HepG2 (cell line): ENCODE measurements around the gene NCKAP1. TPM values are rescaled to one million over a fixed set of nuclear protein-coding genes. Genes with fewer than 3 reads are reported as not detected.
A peak's percentile ranks its signal among the peaks of the same experiment; 100 is the strongest.

Experiments used
- ATF7-NPFF ChIP-seq: sonication (generic); formaldehyde crosslinking; IDR thresholded peaks from 2 replicates; pipeline ENCODE4 v1.8.1; 2023; ENCODE audit warnings: mild to moderate bottlenecking, low read depth, missing genetic modification reagents, moderate library complexity
- ELF3 ChIP-seq: IDR thresholded peaks from 2 replicates; pipeline ENCODE4 v1.6.1; 2016; ENCODE audit warnings: missing genetic modification reagents, missing compliant biosample characterization
- HCFC1 ChIP-seq: fragments of 150-350 bp; IDR thresholded peaks from 2 replicates; pipeline ENCODE4 v1.6.1; 2014; ENCODE audit warnings: low read depth, low read length
- HNRNPK ChIP-seq: fragments of 200-400 bp; formaldehyde crosslinking; IDR thresholded peaks from 2 replicates; pipeline ENCODE4 v1.6.1; 2018; ENCODE audit warnings: low read length, low read depth, moderate library complexity, mild to moderate bottlenecking; ENCODE audit not compliant: poor library complexity, severe bottlenecking
- JDP2 ChIP-seq: sonication (generic); formaldehyde crosslinking; IDR thresholded peaks from 2 replicates; pipeline ENCODE4 v1.8.1; 2022; ENCODE audit warnings: missing genetic modification reagents, borderline replicate concordance
- KDM2A ChIP-seq: sonication (generic); formaldehyde crosslinking; IDR thresholded peaks from 2 replicates; pipeline ENCODE4 v1.4.0; 2020; ENCODE audit warnings: low read depth, missing genetic modification reagents, borderline replicate concordance
- KDM6A ChIP-seq: IDR thresholded peaks from 2 replicates; pipeline ENCODE4 v1.6.1; 2016; ENCODE audit warnings: low read depth
- KLF12 ChIP-seq: sonication (generic); formaldehyde crosslinking; IDR thresholded peaks from 2 replicates; pipeline ENCODE4 v1.4.0; 2020; ENCODE audit warnings: missing genetic modification reagents, borderline replicate concordance
- MBD4 ChIP-seq: IDR thresholded peaks from 2 replicates; pipeline ENCODE4 v1.6.1; 2012; ENCODE audit warnings: low read length, inconsistent platforms, borderline replicate concordance
- MBNL3 ChIP-seq: fragments of 250-450 bp; sonication (Bioruptor Pico); conservative IDR thresholded peaks from 2 replicates; pipeline ENCODE4 v1.8.0; 2022; ENCODE audit warnings: mild to moderate bottlenecking, inconsistent platforms
- NCOA1 ChIP-seq: sonication (generic); formaldehyde crosslinking; IDR thresholded peaks from 2 replicates; pipeline ENCODE4 v1.9.0; 2021; ENCODE audit warnings: missing genetic modification reagents
- POGZ ChIP-seq: sonication (generic); formaldehyde crosslinking; IDR thresholded peaks from 2 replicates; pipeline ENCODE4 v1.4.0; 2020; ENCODE audit warnings: mild to moderate bottlenecking, missing genetic modification reagents
- PPARG ChIP-seq: conservative IDR thresholded peaks from 2 replicates; pipeline ENCODE4 v1.6.1; 2016; ENCODE audit warnings: missing biosample characterization, missing genetic modification reagents
- REXO4 ChIP-seq: sonication (generic); formaldehyde crosslinking; IDR thresholded peaks from 2 replicates; pipeline ENCODE4 v1.8.0; 2022; ENCODE audit warnings: missing genetic modification reagents, mild to moderate bottlenecking, borderline replicate concordance
- SIN3A ChIP-seq: IDR thresholded peaks from 2 replicates; pipeline ENCODE4 v1.6.1; 2011; ENCODE audit warnings: low read depth, mild to moderate bottlenecking, control low read depth, low read length, borderline replicate concordance
- SOX13 ChIP-seq, 3 experiments: fragments of 450-650 bp in 1 of 3; sonication (generic) in 1 of 3; formaldehyde crosslinking in 1 of 3; IDR thresholded peaks in 2 of 3; conservative IDR thresholded peaks in 1 of 3; 2 replicates each; pipeline versions ENCODE4 v1.5.0 to v1.6.1; 2016 to 2020; ENCODE audit warnings: antibody characterized with exemption in 1 of 3, mild to moderate bottlenecking in 1 of 3, missing compliant biosample characterization in 1 of 3, missing genetic modification reagents in 1 of 3, moderate library complexity in 1 of 3
- SP2 ChIP-seq: sonication (generic); formaldehyde crosslinking; IDR thresholded peaks from 2 replicates; pipeline ENCODE4 v1.5.1; 2020; ENCODE audit warnings: mild to moderate bottlenecking, missing genetic modification reagents
- XBP1 ChIP-seq: sonication (generic); formaldehyde crosslinking; IDR thresholded peaks from 2 replicates; pipeline ENCODE4 v1.5.0; 2020; ENCODE audit warnings: missing genetic modification reagents
- ZNF101 ChIP-seq: sonication (generic); formaldehyde crosslinking; IDR thresholded peaks from 2 replicates; pipeline ENCODE4 v1.4.0; 2020; ENCODE audit warnings: mild to moderate bottlenecking, low read depth, missing genetic modification reagents, borderline replicate concordance
- ZNF124 ChIP-seq: sonication (generic); formaldehyde crosslinking; IDR thresholded peaks from 2 replicates; pipeline ENCODE4 v1.4.0; 2020; ENCODE audit warnings: missing genetic modification reagents
- ZNF3 ChIP-seq: IDR thresholded peaks from 2 replicates; pipeline ENCODE4 v1.7.0; 2017; ENCODE audit warnings: inconsistent platforms
- ZNF446 ChIP-seq: sonication (generic); formaldehyde crosslinking; IDR thresholded peaks from 2 replicates; pipeline ENCODE4 v1.5.0; 2020; ENCODE audit warnings: mild to moderate bottlenecking, missing genetic modification reagents
- ZSCAN22 ChIP-seq: sonication (generic); formaldehyde crosslinking; IDR thresholded peaks from 2 replicates; pipeline ENCODE4 v1.4.0; 2020; ENCODE audit warnings: mild to moderate bottlenecking, missing genetic modification reagents
- polyA plus RNA-seq, 8 experiments: library from polyadenylated mRNA; depleted of rRNA in 3 of 8; stranded (reverse) in 7 of 8; unstranded in 1 of 8; fragments of >200 nt; fragmentation: Illumina TruSeq in 4 of 8; extraction: Trizol in 4 of 8; gene quantifications; 2 replicates each; pipeline versions ENCODE4 v1.2.1 to v1.2.3, GENCODE V29; 2011 to 2016; ENCODE audit warnings: low read depth in 4 of 8, missing spikeins in 1 of 8, mixed read lengths in 1 of 8; ENCODE audit not compliant: insufficient read depth in 1 of 8
- total RNA-seq, 5 experiments: library from RNA; depleted of rRNA; stranded (reverse); fragments of >200 nt; fragmentation: Illumina TruSeq; extraction: Trizol; gene quantifications; 2 replicates each; pipeline ENCODE4 v1.2.3, GENCODE V29; 2016; ENCODE audit warnings: low read depth in 1 of 5
- TF ChIP-seq, protein P1 (sequence below): sonication (generic); formaldehyde crosslinking; IDR thresholded peaks from 2 replicates; pipeline ENCODE4 v1.5.1; 2020; ENCODE audit warnings: missing genetic modification reagents, mild to moderate bottlenecking, borderline replicate concordance
- TF ChIP-seq, protein P2 (sequence below): IDR thresholded peaks from 2 replicates; pipeline ENCODE4 v1.6.1; 2016; ENCODE audit warnings: control low read depth
- TF ChIP-seq, protein P3 (sequence below): sonication (generic); formaldehyde crosslinking; IDR thresholded peaks from 2 replicates; pipeline ENCODE4 v1.8.0; 2022; ENCODE audit warnings: missing genetic modification reagents, mild to moderate bottlenecking, inconsistent platforms, borderline replicate concordance
- TF ChIP-seq, protein P4 (sequence below): sonication (generic); formaldehyde crosslinking; IDR thresholded peaks from 2 replicates; pipeline ENCODE4 v1.4.0; 2020; ENCODE audit warnings: missing genetic modification reagents

Gene NCKAP1
- total and polyA plus RNA-seq, 2 of the 13 experiments (the other 11 are each of a cell fraction or from before 2014, with no cell fraction given) = 72.1 to 96.3 TPM

DNA sequence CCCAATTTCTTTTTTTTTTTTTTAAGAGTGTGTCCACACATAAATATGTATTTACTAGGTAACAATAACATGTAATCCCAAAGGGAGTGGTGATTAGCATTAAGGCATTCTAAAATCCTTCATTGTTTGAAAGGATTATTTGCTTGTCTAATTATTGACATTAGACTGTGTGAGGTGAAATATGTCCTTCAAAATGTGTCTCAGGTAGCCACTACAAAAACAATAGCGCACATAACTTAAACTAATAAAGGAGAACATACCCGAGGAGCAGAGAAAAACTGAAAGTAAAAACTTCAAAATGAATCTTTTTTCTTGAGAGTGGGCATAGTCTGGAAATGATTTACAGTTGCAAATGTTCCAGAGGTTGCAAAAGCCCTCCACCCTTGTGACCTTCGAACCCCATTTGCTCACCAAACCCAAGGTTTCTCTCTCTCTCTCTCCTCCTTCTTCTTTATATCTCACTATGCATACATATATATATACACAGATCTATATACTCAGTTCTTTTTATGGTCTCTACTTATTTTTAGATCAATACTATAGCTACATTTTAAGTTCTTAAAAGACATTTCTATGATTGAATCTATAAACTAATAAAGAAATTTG lies 147.4 kb downstream of the NCKAP1 start (continued):
- no peak for TF ChIP-seq HNRNPK
- no peak for TF ChIP-seq KLF12 (CRISPR knock-in tag)
- TF ChIP-seq, protein P1, sequence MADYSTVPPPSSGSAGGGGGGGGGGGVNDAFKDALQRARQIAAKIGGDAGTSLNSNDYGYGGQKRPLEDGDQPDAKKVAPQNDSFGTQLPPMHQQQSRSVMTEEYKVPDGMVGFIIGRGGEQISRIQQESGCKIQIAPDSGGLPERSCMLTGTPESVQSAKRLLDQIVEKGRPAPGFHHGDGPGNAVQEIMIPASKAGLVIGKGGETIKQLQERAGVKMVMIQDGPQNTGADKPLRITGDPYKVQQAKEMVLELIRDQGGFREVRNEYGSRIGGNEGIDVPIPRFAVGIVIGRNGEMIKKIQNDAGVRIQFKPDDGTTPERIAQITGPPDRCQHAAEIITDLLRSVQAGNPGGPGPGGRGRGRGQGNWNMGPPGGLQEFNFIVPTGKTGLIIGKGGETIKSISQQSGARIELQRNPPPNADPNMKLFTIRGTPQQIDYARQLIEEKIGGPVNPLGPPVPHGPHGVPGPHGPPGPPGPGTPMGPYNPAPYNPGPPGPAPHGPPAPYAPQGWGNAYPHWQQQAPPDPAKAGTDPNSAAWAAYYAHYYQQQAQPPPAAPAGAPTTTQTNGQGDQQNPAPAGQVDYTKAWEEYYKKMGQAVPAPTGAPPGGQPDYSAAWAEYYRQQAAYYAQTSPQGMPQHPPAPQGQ = no peak
- no peak for TF ChIP-seq SIN3A
- no peak for TF ChIP-seq ZSCAN22 (CRISPR knock-in tag)
- TF ChIP-seq SOX13 (IDR thresholded peaks at IDR 0.05) = no peak
- peak in 1 of 2 experiments; percentile 64; a peak in 2 of 4 replicates for TF ChIP-seq SOX13 (CRISPR knock-in tag; conservative IDR thresholded peaks at IDR 0.05 in 1 of 2, IDR thresholded peaks at IDR 0.05 in 1 of 2)
- TF ChIP-seq, protein P2, sequence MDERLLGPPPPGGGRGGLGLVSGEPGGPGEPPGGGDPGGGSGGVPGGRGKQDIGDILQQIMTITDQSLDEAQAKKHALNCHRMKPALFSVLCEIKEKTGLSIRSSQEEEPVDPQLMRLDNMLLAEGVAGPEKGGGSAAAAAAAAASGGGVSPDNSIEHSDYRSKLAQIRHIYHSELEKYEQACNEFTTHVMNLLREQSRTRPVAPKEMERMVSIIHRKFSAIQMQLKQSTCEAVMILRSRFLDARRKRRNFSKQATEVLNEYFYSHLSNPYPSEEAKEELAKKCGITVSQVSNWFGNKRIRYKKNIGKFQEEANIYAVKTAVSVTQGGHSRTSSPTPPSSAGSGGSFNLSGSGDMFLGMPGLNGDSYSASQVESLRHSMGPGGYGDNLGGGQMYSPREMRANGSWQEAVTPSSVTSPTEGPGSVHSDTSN = no peak
- no peak for TF ChIP-seq ELF3 (CRISPR knock-in tag)
- no peak for TF ChIP-seq REXO4
- TF ChIP-seq ATF7-NPFF = no peak
- no peak for TF ChIP-seq JDP2 (CRISPR knock-in tag)
- no peak for TF ChIP-seq KDM2A (CRISPR knock-in tag)
- TF ChIP-seq ZNF3 = no peak
- TF ChIP-seq ZNF446 (CRISPR knock-in tag) = no peak
- peak; percentile 69 for TF ChIP-seq PPARG
- TF ChIP-seq XBP1 = no peak
- TF ChIP-seq POGZ (CRISPR knock-in tag) = peak; percentile 61; the same call in 1 of the 2 replicates
- no peak for TF ChIP-seq HCFC1
- TF ChIP-seq SP2 (CRISPR knock-in tag) = no peak
- TF ChIP-seq NCOA1 = no peak
- no peak for TF ChIP-seq ZNF124
- no peak for TF ChIP-seq MBD4
- peak; percentile 73 for TF ChIP-seq KDM6A (CRISPR knock-in tag)
- TF ChIP-seq ZNF101 (CRISPR knock-in tag) = no peak
- TF ChIP-seq, protein P3, sequence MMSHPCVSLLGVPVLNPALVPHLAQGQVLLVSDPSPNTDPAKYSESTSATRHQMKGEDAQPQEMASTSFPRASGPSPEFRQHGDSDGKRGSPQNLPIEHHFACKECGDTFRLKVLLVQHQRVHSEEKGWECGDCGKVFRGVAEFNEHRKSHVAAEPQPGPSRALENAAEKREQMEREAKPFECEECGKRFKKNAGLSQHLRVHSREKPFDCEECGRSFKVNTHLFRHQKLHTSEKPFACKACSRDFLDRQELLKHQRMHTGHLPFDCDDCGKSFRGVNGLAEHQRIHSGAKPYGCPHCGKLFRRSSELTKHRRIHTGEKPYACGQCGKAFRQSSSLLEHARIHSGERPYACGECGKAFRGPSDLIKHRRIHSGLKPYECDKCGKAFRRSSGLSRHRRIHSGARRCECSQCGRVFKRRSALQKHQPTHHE = no peak
- TF ChIP-seq, protein P4, sequence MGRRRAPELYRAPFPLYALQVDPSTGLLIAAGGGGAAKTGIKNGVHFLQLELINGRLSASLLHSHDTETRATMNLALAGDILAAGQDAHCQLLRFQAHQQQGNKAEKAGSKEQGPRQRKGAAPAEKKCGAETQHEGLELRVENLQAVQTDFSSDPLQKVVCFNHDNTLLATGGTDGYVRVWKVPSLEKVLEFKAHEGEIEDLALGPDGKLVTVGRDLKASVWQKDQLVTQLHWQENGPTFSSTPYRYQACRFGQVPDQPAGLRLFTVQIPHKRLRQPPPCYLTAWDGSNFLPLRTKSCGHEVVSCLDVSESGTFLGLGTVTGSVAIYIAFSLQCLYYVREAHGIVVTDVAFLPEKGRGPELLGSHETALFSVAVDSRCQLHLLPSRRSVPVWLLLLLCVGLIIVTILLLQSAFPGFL (CRISPR knock-in tag) = no peak
- TF ChIP-seq MBNL3 (CRISPR knock-in tag) = no peak
